Mucosa of gallbladder (tissue), 1 donor: ENCODE data around the gene PLPPR4. TPM values are rescaled to one million over a fixed set of nuclear protein-coding genes. Genes with fewer than 3 reads are reported as not detected.

Experiments used
- DNase-seq: peaks from one replicate; pipeline ENCODE4 v3.0.0-alpha.2; 2020; ENCODE audit warnings: low spot score
- total RNA-seq: library from RNA; stranded (reverse); gene quantifications from one replicate; pipeline ENCODE4 v1.2.1, GENCODE V29; 2021
- donor health status: DM: no; HTN: no; CAD: no.

The PLPPR4 gene
- total RNA-seq, 1 donor from 2014 or later, result 2.2 TPM

DNA sequence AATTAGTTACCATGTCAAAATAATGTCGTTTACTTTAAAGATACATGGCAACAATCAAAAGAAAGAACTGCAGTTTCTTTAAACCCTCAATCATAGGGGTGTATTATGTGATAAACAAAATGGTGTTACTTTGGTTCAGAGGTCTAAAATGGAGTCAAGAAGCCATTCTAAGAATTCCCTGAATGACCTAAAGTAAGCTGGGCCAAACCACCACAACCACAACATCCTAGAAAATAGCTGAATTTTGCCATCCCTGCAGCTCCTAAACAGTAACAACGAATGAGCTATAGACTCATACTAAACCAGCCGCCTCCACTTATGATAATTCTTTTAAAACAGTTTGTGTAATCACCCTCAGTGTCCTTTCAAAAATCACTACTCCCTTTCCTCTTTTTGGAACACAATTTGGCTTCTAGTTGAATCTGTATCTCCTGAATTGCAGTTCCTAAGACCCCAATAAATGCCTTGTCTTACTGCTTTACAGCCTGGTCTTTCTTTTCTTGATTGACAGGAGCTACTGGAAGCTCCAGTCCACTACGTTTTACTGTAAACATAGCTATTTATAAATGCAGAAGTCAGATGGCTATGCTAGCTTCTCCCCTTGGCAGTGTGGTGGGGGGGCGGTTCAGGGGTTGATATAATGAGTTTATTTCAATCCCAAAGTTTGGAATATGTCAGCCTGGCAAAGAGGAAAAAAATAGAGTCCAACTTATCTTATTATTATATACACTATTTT, 84.3 kb downstream of the PLPPR4 start:
- no peak for DNase-seq

DNA sequence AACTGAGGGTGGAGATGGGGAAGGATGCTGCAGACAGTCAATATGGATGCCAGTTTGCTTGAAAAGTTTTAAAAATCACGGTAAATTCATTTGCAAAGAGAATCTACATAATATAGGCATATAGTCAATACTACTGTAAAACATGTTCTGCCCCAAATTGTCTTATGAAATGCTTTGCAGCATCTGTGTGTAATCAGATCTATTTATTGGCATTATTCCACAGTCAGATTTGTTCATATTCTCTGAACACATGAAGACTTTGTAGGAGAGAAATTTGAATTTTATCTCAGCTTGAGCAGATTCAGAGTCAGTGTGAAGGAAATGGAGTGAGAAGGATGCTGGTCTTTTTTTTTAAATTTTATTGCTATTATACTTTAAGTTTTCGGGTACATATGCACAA, 88.5 kb downstream of the PLPPR4 start:
- DNase-seq, result no peak

DNA sequence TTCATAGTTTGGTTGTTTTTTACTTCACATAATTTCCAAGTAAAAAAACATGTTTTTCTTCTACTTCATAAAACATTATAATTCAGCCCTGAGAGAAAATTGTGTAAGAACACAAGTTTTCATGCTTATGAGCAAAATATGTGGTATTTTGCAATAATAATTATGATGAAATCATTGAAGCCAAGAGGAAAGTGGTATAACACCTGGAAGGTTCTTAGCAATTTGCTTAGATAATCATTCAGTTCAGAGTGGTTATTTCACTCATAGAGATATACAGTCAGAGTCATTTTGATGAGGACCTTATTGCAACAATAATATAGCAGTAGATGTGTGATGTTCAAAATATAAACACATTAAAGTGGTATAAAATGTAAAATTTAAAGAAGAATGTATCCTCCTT, 94.5 kb downstream of the PLPPR4 start:
- DNase-seq, result no peak
